ENCODE results near the gene MAN2B1.

GRCh38 chr19:12655546-12655945, 11.0 kb downstream of the MAN2B1 start:
- TF ChIP-seq CTCF (IDR thresholded peaks at IDR 0.05; ENCODE audit: low read length) (no peak), EZH2 (optimal IDR thresholded peaks at IDR 0.05; ENCODE audit: low read depth, low read length) (no peak), EZH2phosphoT487 (IDR thresholded peaks at IDR 0.05; ENCODE audit: low read length) (no peak)

Measured in MM.1S (cell line).